ENCODE results near the gene STING1. TPM values are rescaled to one million over a fixed set of nuclear protein-coding genes. Genes with fewer than 3 reads are reported as not detected.
"Not testable (repeated sequence)": the region's sequence is repeated elsewhere in the genome, so short reads cannot be mapped to it uniquely, and the experiment has no call there.

STING1 gene
- total and polyA plus RNA-seq, 4 donors, result 23.9 to 180 (median 131) TPM

GRCh38 chr5:139512786-139513390 lies 30.3 kb upstream of the STING1 start:
- Histone ChIP-seq H3K4me3 (ENCODE audit: low read length in 2 of 2) (no peak overlapping the region), H3K36me3 (ENCODE audit: control insufficient read depth in 1 of 2, insufficient read depth in 2 of 2, low read length in 1 of 2) (no peaks in the 10 kb centered on the region), H3K9me3 (ENCODE audit: control insufficient read depth, low read length) (no peaks in the 10 kb centered on the region), H3K4me1 (ENCODE audit: control insufficient read depth in 1 of 2, insufficient read depth in 2 of 2, low read length in 2 of 2) (no peaks in the 10 kb centered on the region), H3K27me3 (ENCODE audit: control insufficient read depth in 1 of 2, insufficient read depth in 2 of 2, low read length in 1 of 2) (no peaks in the 10 kb centered on the region), H3K27ac (ENCODE audit: low read depth in 1 of 2, low read length in 2 of 2) (no peak overlapping the region)
- DNase-seq (no peak), ATAC-seq (ENCODE audit: low FRiP score) (no peak)
- 86 to 91% methylated on average over 6 of the region's 6 CpGs for WGBS, 2 donors
- intact Hi-C loops (cut with DNase I), result loop anchor here (1.0 to 2.0 kb wide), 3 partner anchors 32 to 91 kb away; no protein-coding TSS in a partner anchor

- H3K36me3 ChIP-seq (ENCODE audit: control insufficient read depth in 1 of 2, insufficient read depth in 2 of 2, low read length in 1 of 2); H3K27me3 ChIP-seq (ENCODE audit: control insufficient read depth in 1 of 2, insufficient read depth in 2 of 2, low read length in 1 of 2); intact Hi-C loops (cut with DNase I); H3K9me3 ChIP-seq (ENCODE audit: control insufficient read depth, low read length); DNase-seq; H3K4me1 ChIP-seq (ENCODE audit: control insufficient read depth in 1 of 2, insufficient read depth in 2 of 2, low read length in 2 of 2); H3K4me3 ChIP-seq (ENCODE audit: low read length in 2 of 2); H3K27ac ChIP-seq (ENCODE audit: low read depth in 1 of 2, low read length in 2 of 2); ATAC-seq (ENCODE audit: low FRiP score): not testable (repeated sequence)
- WGBS, 2 donors, result 78% methylated on average over 5 of the region's 5 CpGs
These were observed 22.2 kb upstream of the STING1 start for GRCh38 chr5:139504722-139505121.

GRCh38 chr5:139503879-139504278 lies 21.3 kb upstream of the STING1 start:
- H3K4me1 ChIP-seq (ENCODE audit: control insufficient read depth in 1 of 2, insufficient read depth in 2 of 2, low read length in 2 of 2); H3K27ac ChIP-seq (ENCODE audit: low read depth in 1 of 2, low read length in 2 of 2); ATAC-seq (ENCODE audit: low FRiP score); H3K36me3 ChIP-seq (ENCODE audit: control insufficient read depth in 1 of 2, insufficient read depth in 2 of 2, low read length in 1 of 2); H3K9me3 ChIP-seq (ENCODE audit: control insufficient read depth, low read length); intact Hi-C loops (cut with DNase I); DNase-seq; H3K4me3 ChIP-seq (ENCODE audit: low read length in 2 of 2); H3K27me3 ChIP-seq (ENCODE audit: control insufficient read depth in 1 of 2, insufficient read depth in 2 of 2, low read length in 1 of 2): not testable (repeated sequence)
- WGBS, 2 donors, result 82% methylated on average over 15 of the region's 15 CpGs

GRCh38 chr5:139503036-139503817 lies 20.7 kb upstream of the STING1 start:
- H3K4me3 ChIP-seq (ENCODE audit: low read length in 2 of 2); ATAC-seq (ENCODE audit: low FRiP score); H3K4me1 ChIP-seq (ENCODE audit: control insufficient read depth in 1 of 2, insufficient read depth in 2 of 2, low read length in 2 of 2); H3K27ac ChIP-seq (ENCODE audit: low read depth in 1 of 2, low read length in 2 of 2); H3K27me3 ChIP-seq (ENCODE audit: control insufficient read depth in 1 of 2, insufficient read depth in 2 of 2, low read length in 1 of 2); H3K9me3 ChIP-seq (ENCODE audit: control insufficient read depth, low read length); H3K36me3 ChIP-seq (ENCODE audit: control insufficient read depth in 1 of 2, insufficient read depth in 2 of 2, low read length in 1 of 2); DNase-seq; intact Hi-C loops (cut with DNase I): not testable (repeated sequence)
- 91 to 94% methylated on average over 15 of the region's 15 CpGs for WGBS, 2 donors

GRCh38 chr5:139501381-139501780 lies 18.8 kb upstream of the STING1 start:
- H3K9me3 ChIP-seq (ENCODE audit: control insufficient read depth, low read length), result peaks cover 2% of the 10 kb centered on the region
- H3K27ac ChIP-seq (ENCODE audit: low read depth in 1 of 2, low read length in 2 of 2), result no peak overlapping the region
- WGBS, 2 donors, result 94% methylated on average over 4 of the region's 4 CpGs
- no peak for DNase-seq
- intact Hi-C loops (cut with DNase I), result no loop called here
- H3K36me3 ChIP-seq (ENCODE audit: control insufficient read depth in 1 of 2, insufficient read depth in 2 of 2, low read length in 1 of 2), result no peaks in the 10 kb centered on the region
- H3K4me1 ChIP-seq (ENCODE audit: control insufficient read depth in 1 of 2, insufficient read depth in 2 of 2, low read length in 2 of 2), result no peaks in the 10 kb centered on the region
- no peak for ATAC-seq (ENCODE audit: low FRiP score)
- no peaks in the 10 kb centered on the region for H3K27me3 ChIP-seq (ENCODE audit: control insufficient read depth in 1 of 2, insufficient read depth in 2 of 2, low read length in 1 of 2)
- H3K4me3 ChIP-seq (ENCODE audit: low read length in 2 of 2), result no peak overlapping the region

- Histone ChIP-seq H3K4me1 (ENCODE audit: control insufficient read depth in 1 of 2, insufficient read depth in 2 of 2, low read length in 2 of 2) (no peaks in the 10 kb centered on the region), H3K4me3 (ENCODE audit: low read length in 2 of 2) (no peak overlapping the region), H3K36me3 (ENCODE audit: control insufficient read depth in 1 of 2, insufficient read depth in 2 of 2, low read length in 1 of 2) (no peaks in the 10 kb centered on the region), H3K27me3 (ENCODE audit: control insufficient read depth in 1 of 2, insufficient read depth in 2 of 2, low read length in 1 of 2) (no peaks in the 10 kb centered on the region), H3K9me3 (ENCODE audit: control insufficient read depth, low read length) (no peaks in the 10 kb centered on the region), H3K27ac (ENCODE audit: low read depth in 1 of 2, low read length in 2 of 2) (no peak overlapping the region)
- no peak for ATAC-seq (ENCODE audit: low FRiP score)
- WGBS, 2 donors, result 92 to 95% methylated on average over 3 of the region's 3 CpGs
- intact Hi-C loops (cut with DNase I), result no loop called here
- DNase-seq, result no peak
These were observed 13.3 kb upstream of the STING1 start for GRCh38 chr5:139495638-139496435.

- H3K4me3 ChIP-seq (ENCODE audit: low read length in 2 of 2), result no peak overlapping the region
- no peaks in the 10 kb centered on the region for H3K36me3 ChIP-seq (ENCODE audit: control insufficient read depth in 1 of 2, insufficient read depth in 2 of 2, low read length in 1 of 2)
- H3K4me1 ChIP-seq (ENCODE audit: control insufficient read depth in 1 of 2, insufficient read depth in 2 of 2, low read length in 2 of 2), result no peaks in the 10 kb centered on the region
- DNase-seq (no peak), ATAC-seq (ENCODE audit: low FRiP score) (no peak)
- intact Hi-C loops (cut with DNase I), result no loop called here
- no peak overlapping the region for H3K27ac ChIP-seq (ENCODE audit: low read depth in 1 of 2, low read length in 2 of 2)
- no peaks in the 10 kb centered on the region for H3K9me3 ChIP-seq (ENCODE audit: control insufficient read depth, low read length)
- H3K27me3 ChIP-seq (ENCODE audit: control insufficient read depth in 1 of 2, insufficient read depth in 2 of 2, low read length in 1 of 2), result no peaks in the 10 kb centered on the region
These were observed 12.3 kb upstream of the STING1 start for GRCh38 chr5:139494832-139495231.

GRCh38 chr5:139494256-139494655 lies 11.7 kb upstream of the STING1 start:
- ATAC-seq (ENCODE audit: low FRiP score) (no peak), DNase-seq (no peak)
- intact Hi-C loops (cut with DNase I), result no loop called here
- WGBS, 2 donors, result 91 to 92% methylated on average over 3 of the region's 3 CpGs
- H3K4me3 ChIP-seq (ENCODE audit: low read length in 2 of 2), result no peak overlapping the region
- H3K9me3 ChIP-seq (ENCODE audit: control insufficient read depth, low read length), result no peaks in the 10 kb centered on the region
- H3K27me3 ChIP-seq (ENCODE audit: control insufficient read depth in 1 of 2, insufficient read depth in 2 of 2, low read length in 1 of 2), result no peaks in the 10 kb centered on the region
- H3K4me1 ChIP-seq (ENCODE audit: control insufficient read depth in 1 of 2, insufficient read depth in 2 of 2, low read length in 2 of 2), result no peaks in the 10 kb centered on the region
- no peaks in the 10 kb centered on the region for H3K36me3 ChIP-seq (ENCODE audit: control insufficient read depth in 1 of 2, insufficient read depth in 2 of 2, low read length in 1 of 2)
- H3K27ac ChIP-seq (ENCODE audit: low read depth in 1 of 2, low read length in 2 of 2), result no peak overlapping the region

All from aorta (tissue), 5 donors.